LNCAP (cell line): ENCODE data around the gene GOSR1.

ENCODE experiments used
- CTCF ChIP-seq: fragments of 450-650 bp; IDR thresholded peaks from 2 replicates; pipeline ENCODE4 v1.5.1; 2017; ENCODE audit warnings: mild to moderate bottlenecking

Gene GOSR1

GRCh38 chr17:30513346-30513745, 36.1 kb downstream of the GOSR1 start:
- no peak for TF ChIP-seq CTCF

GRCh38 chr17:30514895-30515596, 37.8 kb downstream of the GOSR1 start:
- TF ChIP-seq CTCF: no peak

- TF ChIP-seq CTCF: no peak
Observed at GRCh38 chr17:30517786-30518185, 40.6 kb downstream of the GOSR1 start.

DNA sequence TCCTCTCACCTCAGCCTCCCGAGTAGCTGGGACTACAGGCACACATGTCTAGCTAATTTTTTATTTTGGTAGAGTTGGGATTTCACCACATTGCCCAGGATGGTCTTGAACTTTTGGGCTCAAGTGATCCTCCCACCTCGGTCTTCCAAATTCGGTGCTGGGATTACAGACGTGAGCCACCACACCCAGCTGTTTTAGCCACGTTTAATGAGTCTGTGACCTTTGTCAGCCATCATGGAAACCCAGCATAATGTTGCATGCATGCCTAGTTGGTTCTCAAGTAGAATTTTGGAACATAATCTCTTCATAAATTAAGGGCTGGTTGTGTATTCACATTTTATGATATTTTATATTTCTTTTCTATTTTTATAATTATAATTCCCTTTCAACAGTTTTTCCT, 42.0 kb downstream of the GOSR1 start:
- TF ChIP-seq CTCF: no peak

- no peak for TF ChIP-seq CTCF
Observed at GRCh38 chr17:30519707-30520106, 42.5 kb downstream of the GOSR1 start.

DNA sequence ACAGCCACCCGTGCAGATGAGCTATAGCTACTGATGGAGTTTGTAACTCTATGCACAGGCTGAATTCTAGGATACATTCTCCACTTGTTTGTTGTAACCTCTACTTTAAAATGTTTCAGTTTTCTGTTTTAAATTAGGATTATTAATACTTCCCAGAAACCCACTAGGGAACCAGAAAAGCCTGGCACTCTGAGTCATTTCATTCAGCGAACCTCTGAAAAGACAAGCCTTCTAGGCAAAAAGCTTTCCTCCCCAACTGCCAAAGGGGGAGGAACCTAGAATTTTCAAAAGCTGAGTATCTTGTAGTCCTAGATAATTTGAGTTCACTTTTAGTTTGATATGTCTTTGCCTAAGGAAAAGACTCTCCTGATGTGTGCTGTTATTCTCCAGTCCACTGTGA, 43.2 kb downstream of the GOSR1 start:
- no peak for TF ChIP-seq CTCF

GRCh38 chr17:30520882-30521281, 43.7 kb downstream of the GOSR1 start:
- TF ChIP-seq CTCF: no peak

DNA sequence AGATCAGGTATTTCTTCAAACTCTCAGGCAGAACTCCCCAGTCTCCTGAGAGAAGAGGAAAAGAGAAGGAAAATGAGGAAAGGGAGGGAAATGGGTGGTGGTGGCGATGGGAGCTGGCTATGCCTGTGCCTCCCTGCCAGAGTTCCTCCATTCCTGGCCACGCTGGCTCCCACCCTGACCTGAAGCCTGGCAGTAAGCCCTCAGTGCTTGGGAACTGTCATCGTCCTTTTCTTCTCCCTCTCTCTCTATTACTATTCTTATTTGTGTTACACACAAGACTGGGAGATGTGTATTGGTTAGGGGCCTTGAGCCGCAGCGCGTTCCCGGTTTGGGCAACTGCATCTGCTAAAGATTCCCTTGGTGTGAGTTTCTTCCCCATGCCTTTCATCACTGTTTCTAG, 44.6 kb downstream of the GOSR1 start:
- TF ChIP-seq CTCF: no peak
